ENCODE measurements around the gene SLC19A3.
"Not testable (repeated sequence)": the region's sequence is repeated elsewhere in the genome, so short reads cannot be mapped to it uniquely, and the experiment has no call there.

SLC19A3 gene

DNA sequence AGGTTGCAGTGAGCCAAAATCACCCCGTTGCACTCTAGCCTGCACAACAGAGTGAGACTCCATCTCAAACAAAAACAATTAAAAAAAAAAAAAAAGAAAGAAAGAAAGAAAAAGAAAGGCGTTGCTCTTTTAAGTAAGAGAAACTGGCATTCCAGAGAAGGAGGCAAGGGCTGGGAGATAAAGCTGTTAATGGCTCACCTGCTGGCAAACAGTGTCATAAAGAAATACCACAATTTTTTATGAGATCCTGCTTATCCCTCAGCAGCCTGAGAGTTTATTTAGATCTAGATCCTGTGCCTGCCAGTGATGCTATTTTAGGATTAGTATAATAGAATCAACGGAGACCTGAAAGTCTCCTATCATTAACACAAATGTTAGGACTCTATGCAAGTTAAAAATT lies 16.3 kb downstream of the SLC19A3 start:
- DNase-seq: no peak

- no peak for DNase-seq
These were observed 20.7 kb downstream of the SLC19A3 start for GRCh38 chr2:227696990-227697679.

DNA sequence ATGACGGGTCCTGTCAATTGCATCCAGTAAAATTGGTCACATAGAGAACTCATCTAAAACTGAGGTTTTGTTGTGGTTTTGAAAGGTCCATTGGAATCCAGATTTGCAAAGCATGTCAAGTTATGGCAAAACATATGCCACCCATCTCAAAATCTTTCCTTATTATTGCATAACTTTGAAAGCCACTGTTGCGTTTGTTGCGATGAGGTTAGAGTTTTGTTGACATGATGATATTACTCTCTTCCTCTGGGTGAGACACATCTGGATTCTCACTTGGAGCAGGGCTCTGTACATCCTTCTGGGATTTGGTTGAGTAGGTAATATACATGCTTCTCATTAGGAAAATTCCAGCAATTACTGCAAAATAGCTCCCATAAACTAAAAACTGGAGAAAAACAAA lies 30.6 kb downstream of the SLC19A3 start:
- DNase-seq: no peak

- no peak for DNase-seq
These were observed 33.6 kb downstream of the SLC19A3 start for GRCh38 chr2:227684258-227684657.

GRCh38 chr2:227677928-227678327 lies 39.9 kb downstream of the SLC19A3 start:
- no peak for DNase-seq

GRCh38 chr2:227674485-227674884 lies 43.3 kb downstream of the SLC19A3 start:
- DNase-seq: no peak

DNA sequence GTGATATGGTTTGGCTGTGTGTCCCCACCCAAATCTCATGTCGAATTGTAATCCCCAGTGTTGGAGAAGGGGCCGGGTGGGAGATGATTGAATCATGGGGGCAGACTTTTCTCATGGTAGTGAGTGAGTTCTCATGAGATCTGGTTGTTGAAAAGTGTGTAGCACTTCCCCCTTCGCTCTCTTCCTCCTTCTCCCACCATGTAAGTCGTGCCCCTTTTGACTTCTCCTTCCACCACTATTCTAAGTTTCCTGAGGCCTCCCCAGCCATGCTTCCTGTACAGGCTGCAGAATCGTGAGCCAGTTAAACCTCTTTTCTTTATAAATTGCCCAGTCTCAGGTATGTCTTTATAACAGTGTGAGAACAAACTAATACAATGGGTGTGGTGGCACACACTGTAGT lies 44.2 kb downstream of the SLC19A3 start:
- not testable (repeated sequence) for DNase-seq

DNA sequence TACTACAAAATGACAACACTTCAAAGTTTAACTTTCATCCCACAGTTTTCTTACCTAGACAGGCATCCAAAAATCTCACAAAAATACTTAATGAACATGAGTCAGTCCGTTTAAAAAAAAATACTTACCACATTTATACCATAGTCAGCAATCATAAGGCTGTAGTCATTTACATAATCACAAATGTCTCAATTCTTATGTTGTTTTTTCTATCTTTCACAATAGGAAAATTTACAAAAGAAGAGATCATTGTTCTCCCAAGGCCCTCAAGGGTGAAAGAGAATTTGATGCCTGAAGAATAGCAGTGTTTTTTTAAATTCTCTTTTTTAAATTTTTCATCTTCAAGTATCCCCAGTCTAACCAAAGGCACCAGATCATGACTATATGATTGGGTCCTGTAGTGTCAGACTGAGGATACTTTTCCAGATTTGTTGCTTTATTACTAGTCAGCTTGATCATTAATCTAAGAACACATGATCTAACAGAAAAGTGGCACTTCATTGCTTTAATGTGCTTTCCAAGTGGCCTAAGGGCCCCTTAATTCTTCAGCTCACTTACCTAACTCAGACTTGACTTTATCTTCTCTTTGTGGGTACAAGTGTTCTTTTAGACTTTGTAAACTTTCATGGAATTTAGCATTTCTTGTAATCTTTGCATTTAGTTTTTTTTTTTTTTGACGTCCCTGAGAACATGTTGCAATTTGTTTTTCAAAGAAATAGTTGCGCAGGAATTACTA lies 46.5 kb downstream of the SLC19A3 start:
- no peak for DNase-seq

DNA sequence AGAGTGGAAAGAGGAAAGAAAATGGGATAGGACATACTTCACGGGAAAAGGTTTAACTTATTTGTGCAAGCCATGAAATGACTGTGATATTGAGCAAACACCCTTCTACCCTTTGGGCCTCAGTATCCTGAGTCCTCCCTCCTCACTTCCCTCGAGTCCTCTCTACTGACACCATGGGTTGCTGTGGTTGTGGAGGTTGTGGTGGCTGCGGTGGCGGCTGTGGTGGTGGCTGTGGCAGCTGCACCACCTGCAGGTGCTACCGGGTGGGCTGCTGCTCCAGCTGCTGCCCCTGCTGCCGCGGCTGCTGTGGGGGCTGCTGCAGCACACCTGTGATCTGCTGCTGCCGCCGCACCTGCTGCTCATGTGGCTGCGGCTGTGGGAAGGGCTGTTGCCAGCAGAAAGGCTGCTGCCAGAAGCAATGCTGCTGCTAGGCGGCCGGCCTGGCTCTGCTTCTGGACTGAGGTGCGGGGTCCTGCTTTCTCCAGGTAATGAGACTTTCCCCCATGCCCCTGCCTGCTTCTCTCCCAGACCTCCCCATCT lies 51.1 kb downstream of the SLC19A3 start, which contains the start of gene SCYGR5:
SCYGR5 (plus strand) TSS at position 174 of the 540 bp plus-strand sequence; CDS start at position 174, 0 bp downstream.
- not testable (repeated sequence) for DNase-seq

DNA sequence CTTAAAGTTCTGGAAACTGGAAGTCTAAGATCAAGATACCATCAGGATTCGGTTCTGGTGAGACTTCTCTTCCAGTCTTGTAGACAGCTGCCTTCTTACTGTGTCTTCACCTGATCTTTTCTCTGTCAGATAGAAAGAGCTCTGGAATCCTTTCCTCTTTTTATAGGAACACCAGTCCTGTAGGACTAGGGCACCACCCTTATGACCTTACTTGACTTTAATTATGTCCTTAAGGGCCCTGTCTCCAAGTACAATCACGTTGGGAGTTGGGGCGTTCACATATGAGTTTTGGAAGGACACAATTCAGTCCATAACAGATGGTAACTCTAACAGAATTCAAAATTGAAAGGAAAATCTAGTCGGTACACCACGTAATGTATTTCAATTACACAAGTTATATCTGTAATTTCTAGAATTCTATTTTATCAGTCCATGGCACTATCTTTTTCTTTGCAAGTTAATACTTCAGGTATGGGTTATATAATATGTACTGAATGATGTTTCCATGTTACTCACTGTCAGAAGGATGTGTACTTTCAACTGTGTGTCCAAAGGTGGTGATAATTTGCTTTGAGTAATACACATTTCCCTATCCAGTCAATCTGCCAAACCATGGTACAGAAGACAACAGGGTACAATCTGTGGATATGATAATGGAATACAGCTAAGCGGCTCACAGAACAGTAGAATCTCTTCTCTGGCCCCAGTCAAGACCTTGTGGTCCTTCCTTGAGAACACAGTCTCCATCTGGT lies 52.5 kb downstream of the SLC19A3 start:
- no peak for DNase-seq

GRCh38 chr2:227661827-227662226 lies 56.0 kb downstream of the SLC19A3 start:
- DNase-seq: no peak

DNA sequence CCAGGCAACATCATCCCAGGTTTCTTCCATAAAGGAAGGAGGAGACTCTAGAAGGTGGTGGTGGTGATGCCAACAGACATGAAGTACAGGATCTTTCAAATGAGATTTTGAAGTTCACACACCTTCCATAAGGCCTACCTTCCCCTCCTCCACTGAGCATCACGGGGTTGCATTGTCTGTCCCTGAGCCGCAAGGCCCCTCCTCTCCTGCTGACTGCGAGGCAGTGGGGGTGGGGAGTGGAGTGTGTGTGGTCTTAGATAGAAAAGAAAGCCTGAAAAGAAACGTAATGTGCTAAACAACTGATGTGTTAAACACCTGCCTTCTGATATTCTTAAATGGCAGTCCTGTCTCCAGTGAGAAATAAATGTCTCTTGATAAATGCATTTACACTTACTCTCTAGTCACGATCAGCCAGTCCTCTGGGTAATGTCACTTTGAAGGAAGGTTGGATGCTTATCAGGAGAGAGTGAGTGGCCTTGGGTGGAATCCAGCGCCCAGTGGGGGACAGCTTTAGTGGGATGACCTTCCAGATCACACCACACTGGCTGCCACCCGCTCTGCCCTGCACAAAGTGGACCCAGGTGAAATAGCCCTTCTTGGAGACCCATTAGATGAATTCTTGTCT lies 56.7 kb downstream of the SLC19A3 start:
- DNase-seq: no peak

DNA sequence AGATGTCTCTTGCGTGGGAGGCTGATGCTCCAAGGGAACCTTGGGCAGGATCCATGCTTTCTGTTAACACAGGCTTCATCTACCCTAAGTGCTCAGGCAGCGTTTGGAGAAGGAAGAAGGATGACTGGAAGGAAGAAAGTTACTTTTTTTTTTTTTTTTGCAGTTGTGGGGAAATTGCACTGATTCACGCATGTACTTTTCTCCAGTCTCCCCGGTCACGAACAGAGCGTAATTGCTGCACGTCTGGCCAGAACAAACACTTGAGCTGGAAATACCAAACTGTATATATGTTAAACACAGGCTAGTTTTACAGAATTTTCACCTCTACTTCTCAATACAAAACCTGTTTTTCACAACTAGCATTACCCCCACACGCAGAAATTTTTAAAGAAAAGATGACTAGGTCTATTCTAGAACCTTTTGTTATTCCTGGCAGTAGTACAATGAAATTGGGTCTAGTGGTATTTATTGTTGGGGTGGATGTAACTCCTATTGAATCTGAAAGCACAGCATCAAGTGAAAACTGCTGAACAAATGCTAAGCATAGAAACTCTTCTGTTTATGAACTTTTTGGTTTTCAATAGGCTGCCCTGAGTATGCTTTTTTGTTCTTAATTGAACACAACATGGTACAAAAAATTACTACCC lies 60.5 kb downstream of the SLC19A3 start:
- no peak for DNase-seq

DNA sequence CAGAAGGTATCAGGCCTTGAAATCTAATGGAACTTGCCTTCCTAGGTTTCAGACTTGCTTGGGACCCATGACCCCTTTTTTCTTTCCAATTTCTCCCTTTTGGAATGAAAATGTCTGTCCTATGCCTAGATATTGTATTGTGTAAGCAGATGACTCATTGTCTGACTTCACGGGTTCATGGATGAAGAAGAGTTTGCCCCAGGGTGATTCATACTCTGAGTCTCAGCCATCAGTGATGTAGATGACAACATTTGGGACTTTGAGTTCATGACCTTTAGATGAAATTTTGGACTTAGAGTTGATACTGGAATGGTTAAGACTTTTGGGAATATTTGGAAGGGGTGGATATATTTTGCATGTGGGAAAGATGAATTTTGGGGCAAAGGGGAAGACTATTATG lies 62.4 kb downstream of the SLC19A3 start:
- no peak for DNase-seq

GRCh38 chr2:227654426-227654825 lies 63.4 kb downstream of the SLC19A3 start:
- DNase-seq: no peak

- DNase-seq: no peak
These were observed 64.4 kb downstream of the SLC19A3 start for GRCh38 chr2:227653419-227653818.

- DNase-seq: no peak
These were observed 73.8 kb downstream of the SLC19A3 start for GRCh38 chr2:227643990-227644551.

DNA sequence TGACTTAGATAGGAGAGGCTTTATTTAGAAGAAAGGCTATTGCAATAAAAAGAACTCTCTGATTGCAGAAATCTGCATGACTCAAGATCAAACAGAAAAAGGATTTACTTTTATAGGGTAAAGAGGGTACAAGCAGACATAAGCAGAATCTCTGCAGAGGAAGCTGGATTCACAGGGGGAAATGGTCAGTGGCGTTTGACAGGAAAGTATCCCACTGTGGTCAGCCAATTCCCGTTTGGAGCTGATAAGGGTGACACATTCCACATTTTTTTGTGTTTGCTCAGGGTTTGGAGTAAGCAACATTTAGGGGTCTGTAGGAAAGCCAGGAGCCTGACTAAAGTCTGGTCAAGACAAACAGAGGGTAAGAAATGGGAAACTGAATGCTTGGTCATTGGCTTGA lies 75.2 kb downstream of the SLC19A3 start:
- no peak for DNase-seq

GRCh38 chr2:227634201-227634600 lies 83.6 kb downstream of the SLC19A3 start:
- no peak for DNase-seq
